WERI-Rb-1 (cell line): ENCODE results near the gene OR1E1.
"Not testable (repeated sequence)": the region's sequence is repeated elsewhere in the genome, so short reads cannot be mapped to it uniquely, and the experiment has no call there.

Source experiments
- DNase-seq: peaks from one replicate; pipeline ENCODE4 v3.0.0-alpha.2; 2020
- H3K27ac ChIP-seq: fragments of 250-450 bp; sonication (Bioruptor Pico); 2 replicates; pipeline ENCODE4 v1.5.1; 2020; ENCODE audit warnings: mild to moderate bottlenecking, moderate library complexity
- H3K27me3 ChIP-seq: fragments of 250-450 bp; sonication (Bioruptor Pico); 2 replicates; pipeline ENCODE4 v1.5.1; 2021; ENCODE audit warnings: mild to moderate bottlenecking, low read depth, moderate library complexity; ENCODE audit not compliant: insufficient read depth, severe bottlenecking
- H3K36me3 ChIP-seq: fragments of 250-450 bp; sonication (Bioruptor Pico); 2 replicates; pipeline ENCODE4 v1.5.1; 2020; ENCODE audit warnings: mild to moderate bottlenecking, moderate library complexity
- H3K4me3 ChIP-seq: 2 replicates; pipeline ENCODE4 v1.5.1; 2011; ENCODE audit warnings: low read depth, mild to moderate bottlenecking, control low read depth, low read length
- H3K9me3 ChIP-seq: fragments of 250-450 bp; sonication (Bioruptor Pico); 2 replicates; pipeline ENCODE4 v1.5.1; 2021; ENCODE audit warnings: mild to moderate bottlenecking, moderate library complexity; ENCODE audit not compliant: severe bottlenecking
- CTCF ChIP-seq: IDR thresholded peaks from 2 replicates; pipeline ENCODE4 v1.5.1; 2011; ENCODE audit warnings: low read depth, mild to moderate bottlenecking, control low read depth, inconsistent platforms, low read length

The OR1E1 gene

GRCh38 chr17:3398310-3398709 is at the start of gene OR1E1:
Gene OR1E1 (minus strand): TSS chr17:3398410. CDS start chr17:3398410, 0 bp downstream.
- no peak within 1 kb of the TSS for H3K27ac ChIP-seq
- no peak for DNase-seq
- H3K4me3 ChIP-seq, result no peak within 1 kb of the TSS
- peaks cover 49% of the 10 kb centered on the region for H3K27me3 ChIP-seq
- no peaks in the 10 kb centered on the region for H3K36me3 ChIP-seq
- no peak for TF ChIP-seq CTCF
- H3K9me3 ChIP-seq, result no peaks in the 10 kb centered on the region

GRCh38 chr17:3447625-3448024 is 49.4 kb upstream of the OR1E1 start:
- TF ChIP-seq CTCF, result peak; percentile 56
- H3K36me3 ChIP-seq, result no peaks in the 10 kb centered on the region
- H3K27ac ChIP-seq, result no peak overlapping the region
- no peak overlapping the region for H3K4me3 ChIP-seq
- no peaks in the 10 kb centered on the region for H3K9me3 ChIP-seq
- DNase-seq, result peak; percentile 15
- H3K27me3 ChIP-seq, result peaks cover 3% of the 10 kb centered on the region

DNA sequence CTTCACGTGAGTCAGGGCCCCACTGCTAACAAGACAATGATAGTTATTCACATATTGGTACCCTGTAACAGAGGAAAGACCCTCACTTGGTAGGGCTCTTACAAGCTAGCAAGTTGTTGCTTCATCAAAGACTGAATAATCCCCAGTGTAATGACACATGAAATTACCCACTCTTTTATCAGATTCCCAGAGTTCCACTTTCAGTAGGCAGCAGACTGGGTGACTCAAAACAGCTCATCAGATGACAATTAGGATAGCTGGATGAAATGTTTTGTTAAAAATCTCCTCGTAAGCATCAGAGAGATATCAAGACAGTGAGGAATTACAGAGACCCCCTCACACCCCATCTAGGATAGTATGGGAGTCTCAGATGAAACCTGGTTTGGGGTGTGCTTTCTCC is 42.2 kb upstream of the OR1E1 start:
- no peaks in the 10 kb centered on the region for H3K36me3 ChIP-seq
- peaks cover 3% of the 10 kb centered on the region for H3K27me3 ChIP-seq
- H3K4me3 ChIP-seq, result no peak overlapping the region
- no peak for DNase-seq
- H3K27ac ChIP-seq, result no peak overlapping the region
- no peak for TF ChIP-seq CTCF
- H3K9me3 ChIP-seq, result no peaks in the 10 kb centered on the region

DNA sequence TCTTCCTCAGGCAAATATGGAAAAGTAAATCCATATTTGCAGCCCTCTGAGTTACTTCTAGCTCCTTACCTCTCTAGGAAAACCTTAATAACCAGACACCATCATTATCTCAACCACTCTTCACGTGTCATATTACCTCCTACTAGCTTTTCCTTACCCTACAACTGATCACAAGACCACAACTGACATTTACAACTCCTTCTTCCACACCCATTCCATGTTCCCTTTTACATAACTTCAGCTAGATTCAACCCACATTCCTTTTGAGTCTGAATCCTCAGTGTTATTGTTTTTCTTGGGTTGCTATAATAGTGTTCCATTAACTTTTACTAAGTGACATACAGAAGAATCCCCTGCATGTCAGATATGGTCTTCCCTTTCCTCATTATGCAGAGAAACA is 40.2 kb upstream of the OR1E1 start:
- no peak for TF ChIP-seq CTCF
- H3K36me3 ChIP-seq, result no peaks in the 10 kb centered on the region
- DNase-seq, result no peak
- H3K27ac ChIP-seq, result no peak overlapping the region
- no peaks in the 10 kb centered on the region for H3K9me3 ChIP-seq
- no peaks in the 10 kb centered on the region for H3K27me3 ChIP-seq
- H3K4me3 ChIP-seq, result no peak overlapping the region

- no peak for TF ChIP-seq CTCF
- no peak within 1 kb of the TSS for H3K4me3 ChIP-seq
- no peaks in the 10 kb centered on the region for H3K36me3 ChIP-seq
- no peaks in the 10 kb centered on the region for H3K27me3 ChIP-seq
- no peak for DNase-seq
- H3K9me3 ChIP-seq, result no peaks in the 10 kb centered on the region
- H3K27ac ChIP-seq, result no peak within 1 kb of the TSS
Observed at GRCh38 chr17:3433741-3434140, 35.5 kb upstream of the OR1E1 start, which contains the start of gene OR1E2. Gene OR1E2 (minus strand): TSS chr17:3433841. CDS start chr17:3433841, 0 bp downstream.

DNA sequence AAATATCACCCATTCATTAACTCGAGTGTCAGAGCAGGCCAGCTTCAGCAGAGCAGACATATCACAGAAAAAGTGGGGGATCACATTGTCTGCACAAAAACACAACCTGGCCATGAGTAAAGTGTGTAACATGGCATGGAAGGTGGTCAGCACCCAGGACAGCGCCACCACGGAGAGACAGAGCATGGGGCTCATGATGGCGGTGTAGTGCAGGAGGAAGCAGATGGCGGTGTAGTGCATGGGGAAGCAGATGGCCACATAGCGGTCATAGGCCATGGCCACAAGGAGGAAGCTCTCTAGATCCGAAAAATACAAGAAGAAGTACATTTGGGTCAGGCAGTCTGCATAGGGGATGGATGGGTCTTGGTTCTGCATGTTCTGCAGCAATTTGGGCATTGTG is 35.0 kb upstream of the OR1E1 start:
- not testable (repeated sequence) for H3K9me3 ChIP-seq, H3K27ac ChIP-seq, H3K36me3 ChIP-seq, DNase-seq, H3K4me3 ChIP-seq, H3K27me3 ChIP-seq
